UCSD-AML1 (cell line): ENCODE measurements around the gene GPR55.

Experiments
- DNase-seq: peaks from one replicate; lab custom pipeline; 2025; ENCODE audit not compliant: unreplicated experiment; lab: John Stamatoyannopoulos, UW

The GPR55 gene

GRCh38 chr2:230935130-230935430, 10.0 kb upstream of the GPR55 start:
- DNase-seq, result no peak

DNA sequence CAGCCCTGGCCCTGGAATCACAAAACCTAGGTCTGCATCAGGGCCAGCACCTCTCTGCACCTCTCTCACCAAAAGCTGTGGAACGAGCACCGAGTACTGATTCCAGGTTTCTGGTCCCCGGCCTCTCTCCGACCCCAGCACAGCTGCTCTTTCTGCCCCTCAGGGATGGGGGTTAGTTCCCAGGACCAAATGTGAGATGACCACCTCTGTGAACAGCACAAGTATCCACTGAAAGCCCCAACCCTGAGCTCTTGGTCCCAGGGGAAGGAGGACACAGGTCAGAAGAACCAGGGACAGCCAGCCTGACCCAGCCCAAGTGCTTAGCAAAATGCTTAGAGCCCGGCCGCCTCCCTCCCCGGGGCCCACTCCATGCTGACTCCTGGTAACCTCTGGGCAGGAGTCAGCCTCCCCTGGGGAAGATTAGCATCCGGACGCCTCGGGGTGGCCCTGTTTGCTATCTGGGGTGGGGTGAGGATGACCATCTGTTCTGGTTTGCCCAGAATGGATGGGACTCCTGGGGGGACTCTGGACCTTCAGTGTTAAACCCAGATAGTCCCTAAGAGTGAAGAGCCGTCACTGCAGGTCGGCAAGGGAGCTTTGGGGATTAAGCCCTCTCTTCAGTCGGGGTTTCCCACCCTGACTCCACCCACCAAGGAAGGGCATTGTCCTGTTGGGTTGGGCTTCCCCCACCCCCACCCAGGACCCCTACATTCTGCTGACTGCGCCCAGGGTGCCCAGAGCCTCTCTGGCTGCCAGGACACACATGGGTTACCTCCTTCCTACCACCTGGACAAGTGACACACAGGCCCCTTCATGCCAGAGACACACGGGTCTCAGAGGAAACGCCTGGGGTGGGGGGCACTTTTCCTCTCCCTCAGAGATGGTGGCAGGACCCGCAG, 9.4 kb upstream of the GPR55 start:
- DNase-seq, result no peak

GRCh38 chr2:230933521-230934180, 8.6 kb upstream of the GPR55 start:
- DNase-seq, result no peak

GRCh38 chr2:230932556-230933511, 7.8 kb upstream of the GPR55 start:
- no peak for DNase-seq

- DNase-seq, result no peak
These were observed 6.7 kb upstream of the GPR55 start for GRCh38 chr2:230931556-230932231.

DNA sequence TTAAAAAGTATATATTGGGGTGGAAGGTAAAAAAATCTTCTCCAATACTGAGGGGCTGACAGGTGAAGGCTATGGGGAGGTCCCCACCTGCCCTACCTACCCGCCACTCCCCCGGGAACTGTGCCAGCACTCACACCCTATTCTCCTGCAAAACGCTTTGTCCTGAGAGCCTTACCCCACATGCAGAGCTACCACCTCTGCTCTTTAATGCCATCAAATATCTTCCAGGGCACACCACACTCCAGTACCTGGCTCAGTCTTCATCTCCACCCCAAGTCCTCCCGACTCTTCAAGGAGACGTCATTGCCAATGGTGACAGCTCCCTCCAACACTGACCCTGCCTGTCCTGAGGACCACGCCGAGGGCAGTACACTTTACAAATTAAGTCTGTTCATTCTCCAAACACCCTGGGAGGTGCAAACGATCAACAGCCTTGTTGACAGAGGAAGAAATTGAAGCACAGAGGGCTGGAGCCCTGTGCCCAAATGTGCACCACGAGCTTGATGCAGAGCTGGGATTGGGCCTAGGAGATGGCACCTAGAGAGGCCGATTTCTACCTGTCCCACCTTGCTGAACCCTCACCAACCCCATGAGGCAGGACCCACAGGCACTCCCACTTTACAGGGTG, 6.0 kb upstream of the GPR55 start:
- no peak for DNase-seq

DNA sequence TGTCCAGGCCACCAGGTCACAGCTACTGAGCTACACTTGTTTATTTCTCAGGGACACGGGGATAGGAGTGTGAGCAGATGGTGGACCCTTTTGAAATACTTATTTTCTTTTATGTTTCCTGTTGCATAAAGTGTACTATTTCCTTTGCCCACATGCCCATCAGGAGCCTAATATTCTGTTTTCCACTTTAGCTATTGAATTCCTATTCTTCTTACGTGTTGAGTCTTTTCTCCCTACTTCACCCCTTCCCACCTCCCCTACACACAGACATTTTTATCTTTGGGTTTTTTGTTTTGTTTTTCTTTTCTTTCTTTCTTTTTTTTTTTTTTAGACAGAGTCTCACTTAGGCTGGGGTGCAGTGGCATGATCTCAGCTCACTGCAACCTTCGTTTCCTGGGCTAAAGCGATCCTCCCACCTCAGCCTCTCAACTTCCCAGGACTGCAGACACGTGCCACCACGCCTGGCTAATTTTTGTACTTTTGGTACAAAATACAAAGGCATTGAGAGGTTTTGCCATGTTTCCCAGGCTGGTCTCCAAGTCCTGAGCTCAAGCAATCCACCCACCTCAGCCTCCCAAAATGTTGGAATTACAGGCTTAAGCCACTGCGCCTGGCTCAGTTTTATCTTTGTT, 5.2 kb upstream of the GPR55 start:
- no peak for DNase-seq

DNA sequence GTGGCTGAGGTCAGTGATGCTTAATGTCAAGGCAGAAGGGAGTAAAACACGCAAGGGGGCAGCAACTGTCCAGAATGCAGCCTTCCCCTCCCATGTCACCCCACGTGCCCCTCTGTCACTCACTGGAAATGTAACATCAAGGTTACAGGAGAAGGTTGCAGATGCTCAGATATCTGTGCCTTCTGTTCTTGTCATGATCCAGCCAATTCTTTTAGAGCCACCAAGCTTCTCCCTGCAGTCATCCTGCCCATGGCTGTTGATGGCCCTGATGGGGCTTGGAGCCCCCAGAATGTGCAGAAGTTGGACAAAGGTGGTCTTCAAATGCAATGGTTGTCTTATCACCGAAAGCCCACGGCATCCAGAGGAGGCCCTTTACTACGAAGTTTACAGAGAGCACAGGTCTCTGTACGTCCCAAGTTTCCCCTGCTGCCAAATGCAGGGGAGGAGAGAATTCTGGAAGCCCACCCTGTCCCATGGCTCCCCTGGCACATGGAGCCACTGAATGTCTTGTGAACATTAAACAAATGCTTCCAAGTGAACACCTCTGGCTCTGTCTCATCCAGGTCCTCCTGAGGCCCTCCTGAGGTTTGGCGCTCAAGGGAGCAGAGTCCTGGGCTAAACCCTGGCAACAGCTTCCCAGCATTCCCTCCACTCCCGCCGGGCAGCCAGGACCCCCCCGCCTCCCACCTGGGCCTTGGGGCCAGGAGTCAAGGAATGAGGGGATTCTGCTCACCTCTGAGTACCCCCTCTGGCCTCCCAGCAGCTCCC, 4.5 kb upstream of the GPR55 start:
- no peak for DNase-seq

DNA sequence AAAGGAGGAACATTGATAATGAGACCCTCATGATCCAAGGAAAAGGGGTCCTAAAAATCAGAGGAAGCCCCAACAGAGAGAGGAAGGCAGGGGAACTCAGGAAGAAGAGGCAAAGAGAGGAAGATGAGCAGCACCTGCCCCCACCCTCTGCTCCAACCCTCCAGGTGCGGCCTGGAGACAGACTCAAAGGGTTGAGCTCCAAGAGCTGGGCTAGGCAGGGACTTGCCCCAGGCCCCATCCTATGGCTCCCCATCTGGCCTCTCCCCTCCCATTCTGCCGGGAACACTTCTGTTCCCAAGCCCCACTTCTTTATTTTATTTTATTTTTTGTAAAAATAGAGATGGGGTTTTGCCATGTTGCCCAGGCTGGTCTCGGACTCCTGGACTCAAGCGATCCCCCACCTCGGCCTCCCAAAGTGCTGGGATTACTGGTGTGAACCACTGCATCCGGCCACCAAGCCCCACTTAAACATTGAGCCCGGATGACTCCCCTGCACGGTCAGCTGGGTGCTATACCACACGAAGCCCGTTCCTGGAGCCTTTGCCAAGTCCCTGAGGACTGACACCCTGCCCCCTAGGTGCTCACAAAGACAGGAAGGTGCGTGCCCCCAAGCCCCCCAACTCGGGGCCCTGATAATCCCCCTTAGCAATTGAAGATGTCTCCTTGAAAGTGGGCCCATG, 3.8 kb upstream of the GPR55 start:
- no peak for DNase-seq

DNA sequence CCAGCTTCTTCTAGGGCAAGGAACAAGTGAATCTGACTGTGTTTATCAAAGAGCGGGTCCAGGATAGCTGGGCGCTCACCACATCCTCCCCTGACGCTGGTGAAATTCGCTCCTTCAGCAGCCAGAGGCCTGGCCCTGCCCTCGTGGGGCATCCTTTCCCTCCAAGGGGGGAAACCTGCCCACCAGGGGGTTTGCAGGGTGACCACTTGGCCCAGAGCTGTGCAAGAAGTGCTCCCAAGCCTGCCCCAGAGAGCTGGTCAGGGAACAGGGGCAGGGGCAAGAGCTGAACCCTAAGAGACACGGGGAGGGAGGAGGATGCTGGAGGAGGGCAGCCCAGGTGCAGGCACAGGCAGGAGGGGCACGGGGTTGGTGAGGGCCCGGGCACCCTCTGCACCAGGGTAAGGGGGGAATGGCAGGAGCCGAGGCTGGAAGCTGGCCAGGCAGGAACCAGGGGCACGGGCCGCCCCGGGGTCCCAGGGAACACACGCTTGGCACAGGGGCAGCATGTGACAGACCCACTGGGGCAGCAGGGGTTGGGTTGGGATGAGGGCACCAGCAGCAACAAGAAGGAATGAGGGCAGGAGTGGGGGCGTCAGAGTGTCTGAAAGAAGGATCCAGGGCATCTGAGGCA, 2.8 kb upstream of the GPR55 start:
- no peak for DNase-seq

GRCh38 chr2:230925879-230926765, 1.1 kb upstream of the GPR55 start:
- no peak for DNase-seq

GRCh38 chr2:230925443-230925878, 419 bp upstream of the GPR55 start:
- no peak for DNase-seq

DNA sequence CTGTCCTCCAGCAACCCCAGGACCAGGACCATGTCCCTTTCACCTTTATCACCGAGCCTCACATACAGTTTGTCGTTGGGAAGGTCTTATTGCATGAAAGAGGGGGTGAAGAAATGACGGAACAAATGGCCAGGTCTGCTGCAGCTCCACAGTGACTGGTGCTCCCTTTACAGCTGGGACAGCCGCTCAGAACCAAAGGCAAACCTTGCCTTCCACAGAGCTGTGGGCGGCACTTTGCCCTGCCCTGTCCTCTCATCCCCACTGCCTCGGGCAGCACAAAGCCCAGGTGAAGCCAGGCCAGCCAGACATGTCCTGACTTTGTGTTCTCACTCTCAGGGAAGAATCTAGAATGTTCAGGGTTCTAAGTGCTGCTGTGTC, 961 bp downstream of the GPR55 start:
- DNase-seq, result no peak

DNA sequence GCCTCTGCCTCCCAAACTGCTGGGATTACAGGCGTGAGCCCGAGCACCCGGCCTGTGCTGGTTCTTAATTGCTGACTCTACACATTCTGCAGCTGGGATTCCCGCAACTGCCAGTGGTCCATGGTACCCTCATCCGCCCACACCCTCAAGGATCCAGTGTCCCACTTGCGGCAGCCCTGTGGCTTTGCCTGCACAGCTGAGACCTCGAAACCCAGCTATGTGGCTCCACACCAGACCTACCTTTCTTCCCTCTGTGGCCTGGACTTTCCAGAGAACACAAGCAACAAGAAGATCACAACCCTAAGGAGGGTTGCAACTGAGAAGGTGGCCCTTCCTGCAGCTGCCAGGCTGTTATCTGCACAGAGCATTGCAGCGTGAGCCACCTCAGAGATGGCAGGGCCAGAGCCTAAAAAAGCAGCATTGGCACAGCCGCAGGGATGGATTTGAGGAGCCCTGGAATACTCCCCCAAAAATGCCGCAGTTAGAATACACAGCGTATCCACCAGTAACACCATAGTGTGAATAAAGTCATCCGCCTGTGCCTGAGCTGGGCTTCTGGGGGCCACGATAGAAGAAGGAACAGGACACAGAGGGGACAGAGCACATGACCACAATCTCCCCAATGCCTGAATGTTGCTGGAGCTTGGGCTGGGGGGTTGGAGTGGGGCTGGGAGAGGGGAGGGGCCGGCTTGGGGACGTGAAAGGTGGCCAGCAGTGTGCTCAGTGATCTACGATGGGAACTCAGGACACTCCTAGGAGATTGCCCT, 1.9 kb downstream of the GPR55 start:
- no peak for DNase-seq

DNA sequence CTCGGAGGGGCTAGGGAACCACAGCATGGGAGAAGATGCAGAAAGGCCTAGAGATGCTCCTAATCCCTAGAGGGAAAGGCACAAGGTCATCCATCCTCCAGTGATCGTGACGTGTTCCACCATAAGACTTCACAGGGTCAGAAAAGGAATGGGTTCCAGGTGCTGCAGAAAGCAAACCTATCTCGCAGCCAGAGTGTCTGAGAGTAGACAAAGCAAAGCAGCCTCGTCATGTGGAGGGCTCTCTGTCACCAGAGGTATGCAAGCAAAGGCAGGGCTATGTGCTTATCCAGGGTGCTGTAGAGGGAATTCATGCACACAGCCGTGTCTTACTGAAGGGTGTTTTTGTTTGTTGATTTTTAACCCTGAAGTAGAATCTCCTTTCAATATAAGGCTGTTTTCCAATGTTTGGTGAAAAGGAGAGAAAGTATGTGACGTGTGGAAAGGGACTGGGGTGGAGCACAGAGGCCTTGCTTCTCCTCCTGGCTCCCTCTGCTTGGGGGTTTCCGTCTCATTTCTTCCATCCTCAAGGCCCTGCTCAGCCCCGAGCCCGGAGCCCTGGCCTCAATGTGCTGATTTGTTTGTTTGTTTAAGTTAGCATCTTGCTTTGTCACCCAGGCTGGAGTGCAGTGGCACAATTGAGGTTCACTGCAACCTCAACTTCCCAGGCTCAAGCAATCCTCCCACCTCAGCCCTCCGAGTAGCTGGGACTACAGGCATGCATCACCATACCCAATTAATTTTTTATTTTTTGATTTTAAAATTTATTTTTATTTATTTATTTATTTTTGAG, 3.0 kb downstream of the GPR55 start:
- DNase-seq, result no peak

- DNase-seq, result no peak
These were observed 4.9 kb downstream of the GPR55 start for GRCh38 chr2:230920167-230920566.
